ENCODE results near the gene USP15.
A peak's percentile ranks its signal among the peaks of the same experiment; 100 is the strongest.

Gene USP15

DNA sequence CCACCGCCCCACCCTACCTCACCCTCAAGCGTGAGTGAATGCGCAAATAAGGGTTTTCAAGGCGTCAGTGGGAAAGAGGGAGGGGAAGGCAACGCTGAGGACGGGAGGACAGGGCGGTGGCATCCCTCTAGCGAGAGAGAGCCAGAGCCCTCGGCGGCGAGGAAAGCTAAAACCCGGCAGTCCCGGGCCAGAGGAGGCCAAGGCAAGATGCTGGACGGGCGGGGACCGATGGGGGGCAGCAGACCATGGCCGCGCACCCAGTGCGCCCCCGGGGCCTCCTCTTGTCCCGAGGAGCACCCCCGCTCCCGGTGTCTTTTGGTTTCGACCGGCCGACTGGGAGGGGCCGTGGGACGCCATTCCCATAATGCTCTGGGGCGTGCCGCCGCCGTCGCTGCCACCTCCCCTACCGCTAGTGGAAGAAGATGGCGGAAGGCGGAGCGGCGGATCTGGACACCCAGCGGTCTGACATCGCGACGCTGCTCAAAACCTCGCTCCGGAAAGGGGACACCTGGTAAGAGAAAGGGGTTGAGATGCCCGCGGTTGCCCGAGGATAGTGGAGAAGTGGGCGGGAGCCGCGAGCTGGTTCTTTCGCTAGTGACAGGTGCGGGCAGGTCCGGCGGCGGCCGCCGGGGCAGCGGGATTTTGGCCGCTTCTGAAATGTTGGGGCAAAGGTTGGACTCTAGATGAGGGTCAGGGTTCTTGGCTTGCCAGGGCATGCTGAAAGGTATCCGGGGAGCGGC is at the start of gene USP15:
Gene USP15 (plus strand): TSS at position 412 of the 740 bp plus-strand sequence. CDS start 11 bp downstream, at position 423.
- no peaks in the 10 kb centered on the region for H3K27me3 ChIP-seq (ENCODE audit: control insufficient read depth, insufficient read depth, low read length)
- peak within 1 kb of the TSS; percentile 63 for H3K4me3 ChIP-seq (ENCODE audit: low read depth, low read length)
- no peaks in the 10 kb centered on the region for H3K36me3 ChIP-seq (ENCODE audit: control insufficient read depth, insufficient read depth, low read length)
- H3K9ac ChIP-seq (ENCODE audit: low read depth, low read length), result peak within 1 kb of the TSS; percentile 96
- no peaks in the 10 kb centered on the region for H3K9me3 ChIP-seq (ENCODE audit: control insufficient read depth, insufficient read depth, low read length)
- H3K4me1 ChIP-seq (ENCODE audit: control insufficient read depth, insufficient read depth, low read length), result peaks cover 5% of the 10 kb centered on the region

DNA sequence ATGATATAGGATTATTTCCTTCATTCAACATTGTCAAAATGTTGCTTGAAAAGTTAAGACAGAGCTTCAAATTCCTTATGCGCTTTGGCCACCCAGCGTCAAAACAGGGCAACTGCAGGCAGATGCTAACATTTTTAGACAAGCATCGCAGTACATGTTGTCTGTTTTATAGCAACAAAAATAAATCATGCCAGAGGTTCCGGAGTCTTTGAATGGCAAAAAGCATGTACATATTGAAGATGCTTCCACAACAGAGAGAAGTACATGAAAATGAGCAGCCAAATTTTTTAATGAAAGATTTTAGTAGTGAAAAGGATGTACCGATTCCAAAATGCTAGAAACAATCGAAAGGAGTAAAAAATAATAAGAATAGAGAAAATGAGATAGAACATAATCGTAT is 49.8 kb upstream of the USP15 start:
- no peak overlapping the region for H3K9ac ChIP-seq (ENCODE audit: low read depth, low read length)
- no peaks in the 10 kb centered on the region for H3K27me3 ChIP-seq (ENCODE audit: control insufficient read depth, insufficient read depth, low read length)
- no peaks in the 10 kb centered on the region for H3K36me3 ChIP-seq (ENCODE audit: control insufficient read depth, insufficient read depth, low read length)
- no peaks in the 10 kb centered on the region for H3K4me1 ChIP-seq (ENCODE audit: control insufficient read depth, insufficient read depth, low read length)
- no peaks in the 10 kb centered on the region for H3K9me3 ChIP-seq (ENCODE audit: control insufficient read depth, insufficient read depth, low read length)
- H3K4me3 ChIP-seq (ENCODE audit: low read depth, low read length), result no peak overlapping the region

DNA sequence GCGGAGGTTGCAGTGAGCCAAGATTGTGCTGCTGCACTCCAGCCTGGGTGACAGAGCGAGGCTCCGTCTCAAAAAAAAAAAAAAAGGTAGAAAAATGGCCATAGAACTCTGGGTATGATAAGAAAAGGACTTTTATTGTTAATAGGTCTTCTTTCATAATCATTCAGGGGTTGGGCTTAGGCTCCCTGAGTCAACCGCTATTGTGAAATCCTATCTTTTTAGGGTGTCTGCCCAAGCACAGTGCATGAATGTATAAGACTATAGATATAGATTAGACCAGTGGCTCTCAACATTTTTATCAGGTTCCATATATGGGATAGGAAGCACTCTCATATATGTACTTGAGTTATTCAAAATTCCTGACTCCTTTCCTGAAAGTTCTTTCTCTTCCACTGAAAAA is 48.7 kb upstream of the USP15 start:
- no peaks in the 10 kb centered on the region for H3K36me3 ChIP-seq (ENCODE audit: control insufficient read depth, insufficient read depth, low read length)
- H3K9ac ChIP-seq (ENCODE audit: low read depth, low read length), result no peak overlapping the region
- H3K27me3 ChIP-seq (ENCODE audit: control insufficient read depth, insufficient read depth, low read length), result no peaks in the 10 kb centered on the region
- H3K9me3 ChIP-seq (ENCODE audit: control insufficient read depth, insufficient read depth, low read length), result no peaks in the 10 kb centered on the region
- no peaks in the 10 kb centered on the region for H3K4me1 ChIP-seq (ENCODE audit: control insufficient read depth, insufficient read depth, low read length)
- no peak overlapping the region for H3K4me3 ChIP-seq (ENCODE audit: low read depth, low read length)

DNA sequence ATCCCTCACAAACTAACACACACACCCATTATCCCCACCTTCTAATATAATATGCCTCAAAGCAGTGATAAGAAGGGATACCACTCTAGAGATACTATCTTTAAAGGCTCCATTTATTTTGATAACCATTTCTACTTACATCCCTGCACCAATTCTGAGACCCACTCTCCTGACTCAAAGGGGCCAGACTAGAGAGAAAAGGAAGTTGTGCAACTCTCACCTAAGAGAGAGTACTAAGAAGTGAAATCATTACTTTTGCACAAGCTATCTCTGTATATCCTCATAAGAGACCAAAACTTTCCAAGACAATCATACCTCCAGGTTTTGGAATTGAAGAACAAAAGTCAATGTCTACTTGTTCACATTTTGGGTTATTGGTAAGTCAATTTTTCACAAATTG is 45.4 kb upstream of the USP15 start:
- no peaks in the 10 kb centered on the region for H3K36me3 ChIP-seq (ENCODE audit: control insufficient read depth, insufficient read depth, low read length)
- no peaks in the 10 kb centered on the region for H3K27me3 ChIP-seq (ENCODE audit: control insufficient read depth, insufficient read depth, low read length)
- no peaks in the 10 kb centered on the region for H3K9me3 ChIP-seq (ENCODE audit: control insufficient read depth, insufficient read depth, low read length)
- no peaks in the 10 kb centered on the region for H3K4me1 ChIP-seq (ENCODE audit: control insufficient read depth, insufficient read depth, low read length)
- no peak overlapping the region for H3K4me3 ChIP-seq (ENCODE audit: low read depth, low read length)
- no peak overlapping the region for H3K9ac ChIP-seq (ENCODE audit: low read depth, low read length)

DNA sequence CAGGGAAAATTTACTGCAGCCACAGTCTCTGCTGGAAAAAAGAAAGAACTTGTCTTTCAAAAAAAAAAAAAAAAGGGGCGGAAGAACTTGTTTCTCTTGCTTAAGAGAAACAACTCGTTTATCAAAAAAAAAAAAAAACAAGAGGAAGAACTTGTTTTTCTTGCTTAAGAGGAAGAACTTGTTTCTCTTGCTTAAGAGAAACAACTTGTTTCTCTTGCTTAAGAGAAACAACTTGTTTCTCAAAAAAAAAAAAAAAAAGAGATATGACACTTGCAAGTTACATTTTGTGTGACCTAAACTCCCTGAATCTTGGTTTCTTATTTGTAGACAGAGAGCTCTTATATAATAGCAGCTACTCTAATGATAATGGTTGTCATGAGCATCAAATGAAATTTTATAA is 44.7 kb upstream of the USP15 start:
- H3K36me3 ChIP-seq (ENCODE audit: control insufficient read depth, insufficient read depth, low read length), result no peaks in the 10 kb centered on the region
- H3K9me3 ChIP-seq (ENCODE audit: control insufficient read depth, insufficient read depth, low read length), result no peaks in the 10 kb centered on the region
- H3K9ac ChIP-seq (ENCODE audit: low read depth, low read length), result no peak overlapping the region
- H3K4me3 ChIP-seq (ENCODE audit: low read depth, low read length), result no peak overlapping the region
- no peaks in the 10 kb centered on the region for H3K27me3 ChIP-seq (ENCODE audit: control insufficient read depth, insufficient read depth, low read length)
- H3K4me1 ChIP-seq (ENCODE audit: control insufficient read depth, insufficient read depth, low read length), result no peaks in the 10 kb centered on the region

DNA sequence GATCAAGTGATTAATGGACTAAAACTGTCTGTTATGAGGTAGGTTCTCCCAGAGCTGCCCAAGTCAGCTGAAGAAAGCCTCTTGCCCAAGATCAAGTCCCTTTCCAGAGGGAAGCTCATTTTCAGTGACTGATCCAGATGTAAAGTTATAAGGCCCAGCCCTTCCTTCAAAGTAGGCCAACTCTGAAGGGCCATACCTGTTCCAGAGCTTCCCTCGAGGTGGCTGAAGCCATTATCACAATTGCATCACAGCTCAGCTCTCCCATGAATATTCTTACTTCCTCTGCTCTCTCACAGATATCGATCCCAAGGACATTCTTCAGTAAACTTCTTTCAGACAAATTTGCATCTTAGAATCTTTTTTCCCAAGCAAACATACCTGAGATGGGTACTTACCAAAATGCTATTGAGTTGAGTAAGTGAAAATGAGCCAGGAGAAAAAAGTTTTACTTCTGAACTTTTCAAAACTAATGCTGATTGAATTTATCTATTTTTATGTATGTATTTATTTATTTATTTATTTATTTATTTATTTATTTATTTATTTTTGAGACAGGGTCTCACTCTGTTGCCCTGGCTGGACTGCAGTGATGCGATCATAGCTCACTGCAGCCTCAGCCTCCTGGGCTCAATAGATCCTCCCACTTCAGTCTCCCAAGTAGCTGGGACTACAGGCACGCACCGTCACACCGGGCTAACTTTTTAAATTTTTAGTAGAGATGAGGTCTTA is 42.6 kb upstream of the USP15 start:
- no peaks in the 10 kb centered on the region for H3K36me3 ChIP-seq (ENCODE audit: control insufficient read depth, insufficient read depth, low read length)
- no peaks in the 10 kb centered on the region for H3K27me3 ChIP-seq (ENCODE audit: control insufficient read depth, insufficient read depth, low read length)
- no peaks in the 10 kb centered on the region for H3K9me3 ChIP-seq (ENCODE audit: control insufficient read depth, insufficient read depth, low read length)
- no peak overlapping the region for H3K4me3 ChIP-seq (ENCODE audit: low read depth, low read length)
- no peaks in the 10 kb centered on the region for H3K4me1 ChIP-seq (ENCODE audit: control insufficient read depth, insufficient read depth, low read length)
- no peak overlapping the region for H3K9ac ChIP-seq (ENCODE audit: low read depth, low read length)

DNA sequence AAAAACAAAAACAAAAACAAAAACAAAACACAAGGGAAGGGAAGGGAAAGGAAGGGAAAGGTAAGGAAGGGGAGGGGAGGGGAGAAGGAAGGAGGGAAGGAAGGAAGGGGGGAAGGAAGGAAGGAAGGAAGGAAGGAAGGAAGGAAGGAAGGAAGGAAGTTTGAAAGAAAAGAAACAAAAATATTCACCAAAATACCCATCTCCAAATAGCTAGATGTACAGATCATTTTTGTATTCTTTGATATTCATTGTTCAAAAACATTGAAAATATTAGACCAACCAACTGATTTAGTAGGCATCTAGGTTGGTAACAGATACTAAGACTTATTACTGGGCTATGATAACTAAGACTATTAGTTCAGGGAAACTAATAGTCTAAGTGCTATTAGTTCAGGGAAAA is 39.1 kb upstream of the USP15 start:
- H3K27me3 ChIP-seq (ENCODE audit: control insufficient read depth, insufficient read depth, low read length), result no peaks in the 10 kb centered on the region
- H3K9me3 ChIP-seq (ENCODE audit: control insufficient read depth, insufficient read depth, low read length), result no peaks in the 10 kb centered on the region
- no peak overlapping the region for H3K4me3 ChIP-seq (ENCODE audit: low read depth, low read length)
- no peak overlapping the region for H3K9ac ChIP-seq (ENCODE audit: low read depth, low read length)
- no peaks in the 10 kb centered on the region for H3K4me1 ChIP-seq (ENCODE audit: control insufficient read depth, insufficient read depth, low read length)
- H3K36me3 ChIP-seq (ENCODE audit: control insufficient read depth, insufficient read depth, low read length), result no peaks in the 10 kb centered on the region

DNA sequence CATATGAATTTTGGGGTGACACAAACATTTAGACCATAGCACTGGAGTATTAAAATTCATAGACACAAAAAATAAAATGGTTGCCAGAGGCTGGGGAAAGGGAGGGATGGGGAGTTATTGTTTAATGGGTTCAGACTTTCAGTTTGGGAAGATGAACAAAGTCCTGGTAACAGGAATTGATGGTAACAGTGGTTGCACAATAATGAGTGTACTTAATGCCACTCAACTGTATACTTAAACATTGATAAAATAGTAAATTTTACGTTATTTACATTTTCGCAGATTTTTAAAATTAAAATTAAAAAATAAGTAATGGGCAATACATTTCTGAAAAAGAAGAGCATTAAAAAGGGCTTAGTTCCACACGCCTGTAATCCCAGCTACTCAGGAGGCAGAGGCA is 35.6 kb upstream of the USP15 start:
- Histone ChIP-seq H3K4me1 (ENCODE audit: control insufficient read depth, insufficient read depth, low read length) (no peaks in the 10 kb centered on the region), H3K36me3 (ENCODE audit: control insufficient read depth, insufficient read depth, low read length) (no peaks in the 10 kb centered on the region), H3K9me3 (ENCODE audit: control insufficient read depth, insufficient read depth, low read length) (no peaks in the 10 kb centered on the region), H3K9ac (ENCODE audit: low read depth, low read length) (no peak overlapping the region), H3K27me3 (ENCODE audit: control insufficient read depth, insufficient read depth, low read length) (no peaks in the 10 kb centered on the region), H3K4me3 (ENCODE audit: low read depth, low read length) (no peak overlapping the region)

DNA sequence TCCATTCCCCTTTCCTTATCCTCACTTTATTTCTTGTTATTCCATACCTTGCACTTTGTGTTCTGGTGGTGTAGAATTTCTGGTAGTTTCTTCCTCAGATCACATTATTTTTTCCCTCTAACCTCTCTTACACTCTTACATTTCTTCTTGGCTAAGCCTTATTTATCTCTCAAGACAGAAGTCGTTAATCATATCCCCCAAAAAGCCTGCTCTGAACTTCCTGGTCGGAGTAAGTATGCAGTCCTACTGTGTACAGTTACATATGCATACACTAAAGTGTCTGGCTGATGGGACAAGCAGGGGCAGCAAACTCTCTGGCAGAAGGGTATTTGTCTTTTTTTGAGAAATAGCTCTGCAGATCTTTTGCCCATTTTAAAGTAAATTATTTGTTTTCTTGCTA is 33.1 kb upstream of the USP15 start:
- Histone ChIP-seq H3K9ac (ENCODE audit: low read depth, low read length) (no peak overlapping the region), H3K9me3 (ENCODE audit: control insufficient read depth, insufficient read depth, low read length) (no peaks in the 10 kb centered on the region), H3K27me3 (ENCODE audit: control insufficient read depth, insufficient read depth, low read length) (no peaks in the 10 kb centered on the region), H3K4me3 (ENCODE audit: low read depth, low read length) (no peak overlapping the region), H3K36me3 (ENCODE audit: control insufficient read depth, insufficient read depth, low read length) (no peaks in the 10 kb centered on the region), H3K4me1 (ENCODE audit: control insufficient read depth, insufficient read depth, low read length) (no peaks in the 10 kb centered on the region)

DNA sequence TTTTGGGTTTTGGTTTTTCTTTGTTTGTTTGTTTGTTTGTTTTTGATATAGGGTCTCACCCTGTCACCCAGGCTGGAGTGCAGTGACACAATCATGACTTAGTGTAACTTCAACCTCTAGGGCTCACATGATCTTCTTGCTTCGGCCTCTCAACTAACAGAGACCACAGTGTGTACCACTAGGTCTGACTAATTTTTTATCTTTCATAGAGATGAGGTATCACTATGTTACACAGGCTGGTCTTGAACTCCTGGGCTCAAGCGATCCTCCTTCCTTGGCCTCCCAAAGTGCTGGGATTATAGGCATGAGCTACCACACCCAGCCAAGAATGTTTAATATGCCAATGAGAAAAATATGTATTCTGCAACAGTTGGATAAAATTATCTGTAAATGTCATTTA is 29.6 kb upstream of the USP15 start:
- no peaks in the 10 kb centered on the region for H3K36me3 ChIP-seq (ENCODE audit: control insufficient read depth, insufficient read depth, low read length)
- H3K4me1 ChIP-seq (ENCODE audit: control insufficient read depth, insufficient read depth, low read length), result no peaks in the 10 kb centered on the region

DNA sequence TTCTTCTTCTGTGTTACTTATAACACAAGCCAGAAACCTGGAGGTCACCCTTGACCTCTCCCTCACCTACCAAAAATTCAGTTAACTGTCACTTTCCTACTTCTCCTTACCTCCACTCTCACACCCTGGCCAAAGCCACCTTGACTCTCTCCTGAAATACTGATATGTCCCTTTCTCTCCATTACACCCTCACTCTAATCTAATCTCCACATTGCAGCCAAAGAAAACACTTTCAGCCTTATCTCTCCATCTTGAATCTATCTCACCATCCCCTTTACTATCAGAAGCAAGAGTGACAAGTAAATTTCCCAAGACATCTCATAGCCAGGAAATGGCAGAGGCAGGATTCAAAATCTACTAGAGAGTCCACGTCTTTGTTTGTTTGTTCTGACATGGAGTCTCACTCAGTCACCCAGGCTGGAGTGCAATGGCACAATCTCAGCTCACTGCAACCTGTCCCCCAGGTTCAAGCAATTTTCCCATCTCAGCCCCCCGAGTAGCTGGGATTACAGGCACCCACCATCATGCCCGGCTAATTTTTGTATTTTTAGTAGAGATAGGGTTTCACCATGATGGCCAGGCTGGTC is 28.0 kb upstream of the USP15 start:
- no peaks in the 10 kb centered on the region for H3K9me3 ChIP-seq (ENCODE audit: control insufficient read depth, insufficient read depth, low read length)
- no peaks in the 10 kb centered on the region for H3K4me1 ChIP-seq (ENCODE audit: control insufficient read depth, insufficient read depth, low read length)
- no peaks in the 10 kb centered on the region for H3K36me3 ChIP-seq (ENCODE audit: control insufficient read depth, insufficient read depth, low read length)
- H3K9ac ChIP-seq (ENCODE audit: low read depth, low read length), result no peak overlapping the region
- H3K27me3 ChIP-seq (ENCODE audit: control insufficient read depth, insufficient read depth, low read length), result no peaks in the 10 kb centered on the region
- H3K4me3 ChIP-seq (ENCODE audit: low read depth, low read length), result no peak overlapping the region

More for the DNA sequence above, 29.6 kb upstream of the USP15 start:
- Histone ChIP-seq H3K9me3 (ENCODE audit: control insufficient read depth, insufficient read depth, low read length) (no peaks in the 10 kb centered on the region), H3K9ac (ENCODE audit: low read depth, low read length) (no peak overlapping the region), H3K27me3 (ENCODE audit: control insufficient read depth, insufficient read depth, low read length) (no peaks in the 10 kb centered on the region), H3K4me3 (ENCODE audit: low read depth, low read length) (no peak overlapping the region)

DNA sequence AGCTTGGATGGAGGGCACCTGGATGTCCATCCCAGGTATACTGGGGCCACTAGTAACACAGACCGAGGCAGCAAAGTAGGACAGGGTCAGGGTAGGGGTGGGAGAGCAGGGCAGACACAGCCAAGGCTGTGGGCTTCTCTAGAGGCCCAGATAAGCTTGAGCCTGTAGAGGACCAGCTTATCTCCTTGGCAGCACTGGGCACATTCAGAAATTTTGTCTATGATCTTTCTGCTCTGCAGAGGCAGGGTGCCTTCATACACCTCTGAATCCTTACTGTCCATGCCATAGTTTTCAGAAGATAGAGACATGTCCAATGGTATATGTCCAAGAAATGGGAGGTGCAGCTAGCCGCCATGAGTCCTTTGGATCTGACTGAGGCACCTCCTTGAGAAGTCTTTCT is 26.4 kb upstream of the USP15 start:
- Histone ChIP-seq H3K36me3 (ENCODE audit: control insufficient read depth, insufficient read depth, low read length) (no peaks in the 10 kb centered on the region), H3K4me3 (ENCODE audit: low read depth, low read length) (no peak overlapping the region), H3K9ac (ENCODE audit: low read depth, low read length) (no peak overlapping the region), H3K4me1 (ENCODE audit: control insufficient read depth, insufficient read depth, low read length) (no peaks in the 10 kb centered on the region), H3K27me3 (ENCODE audit: control insufficient read depth, insufficient read depth, low read length) (no peaks in the 10 kb centered on the region), H3K9me3 (ENCODE audit: control insufficient read depth, insufficient read depth, low read length) (no peaks in the 10 kb centered on the region)
